Left colon (tissue), 2 donors: Measurements from ENCODE around the gene SUN1. TPM values are rescaled to one million over a fixed set of nuclear protein-coding genes. Genes with fewer than 3 reads are reported as not detected.

ENCODE experiments used
- ATAC-seq: fragments of 200-7000 bp; cut with Tn5 transposase; one replicate; pipeline ENCODE4 v1.9.1; 2020; ENCODE audit warnings: mild to moderate bottlenecking, moderate library complexity
- DNase-seq, 2 donors: peaks; one replicate each; pipeline ENCODE4 v3.0.0-alpha.2; 2020
- intact Hi-C, 2 donors: fragments of 100-400 bp; cut with DNase I in 1 of 2; cut with micrococcal nuclease in 1 of 2; formaldehyde crosslinking; loops; one replicate each; pipeline versions ENCODE4 v1.11.2 to v1.14.0; 2022; cut with DNase I, micrococcal nuclease
- total RNA-seq, 2 donors: library from RNA; stranded (reverse); fragmentation: NEBNext Ultra II Directional; extraction: Animal tissue kit (Norgen Biotek cat#: 25700); gene quantifications; one replicate each; pipeline ENCODE4 v1.2.1, GENCODE V29; 2021
- donor health status: DM: no; HTN: no; CAD: no.
- donor health status: DM: yes; HTN: yes; CAD: no.

Gene SUN1
- total RNA-seq, 2 donors from 2014 or later = 149 to 158 TPM

DNA sequence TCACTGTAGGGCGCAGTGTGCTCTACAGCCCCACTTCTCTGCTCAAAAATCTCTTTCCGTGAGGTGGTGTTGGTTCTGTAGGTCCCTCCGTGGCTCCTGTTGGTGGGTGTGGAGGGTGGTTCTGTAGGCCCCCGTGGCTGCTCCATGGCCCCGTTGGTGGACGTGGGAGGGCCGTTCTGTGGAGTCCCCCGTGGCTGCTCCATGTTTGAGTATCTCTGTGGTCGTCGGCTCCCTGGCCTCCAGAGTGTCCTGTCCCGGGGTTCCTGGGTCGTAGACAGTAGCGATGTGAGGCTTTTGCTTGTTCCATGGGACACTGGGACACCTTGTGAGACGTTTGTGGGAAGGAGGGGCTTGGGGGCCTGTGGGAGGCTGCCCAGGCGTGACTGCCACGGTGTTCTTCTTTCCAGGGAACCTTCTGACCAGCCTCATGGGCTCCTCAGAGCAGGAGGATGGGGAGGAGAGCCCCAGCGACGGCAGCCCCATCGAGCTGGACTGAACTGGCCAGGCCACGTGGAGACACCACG, 62.7 kb downstream of the SUN1 start:
- ATAC-seq = peak; percentile 0
- intact Hi-C loops = no loop called here
- DNase-seq = no peak

GRCh38 chr7:895451-896052, 63.3 kb downstream of the SUN1 start:
- DNase-seq = no peak
- ATAC-seq = peak; percentile 1
- intact Hi-C loops = no loop called here

GRCh38 chr7:896346-897075, 64.2 kb downstream of the SUN1 start:
- ATAC-seq = no peak
- no peak for DNase-seq
- intact Hi-C loops = no loop called here

- DNase-seq (no peak), ATAC-seq (no peak)
- intact Hi-C loops = no loop called here
Observed at GRCh38 chr7:897086-897485, 64.8 kb downstream of the SUN1 start.

DNA sequence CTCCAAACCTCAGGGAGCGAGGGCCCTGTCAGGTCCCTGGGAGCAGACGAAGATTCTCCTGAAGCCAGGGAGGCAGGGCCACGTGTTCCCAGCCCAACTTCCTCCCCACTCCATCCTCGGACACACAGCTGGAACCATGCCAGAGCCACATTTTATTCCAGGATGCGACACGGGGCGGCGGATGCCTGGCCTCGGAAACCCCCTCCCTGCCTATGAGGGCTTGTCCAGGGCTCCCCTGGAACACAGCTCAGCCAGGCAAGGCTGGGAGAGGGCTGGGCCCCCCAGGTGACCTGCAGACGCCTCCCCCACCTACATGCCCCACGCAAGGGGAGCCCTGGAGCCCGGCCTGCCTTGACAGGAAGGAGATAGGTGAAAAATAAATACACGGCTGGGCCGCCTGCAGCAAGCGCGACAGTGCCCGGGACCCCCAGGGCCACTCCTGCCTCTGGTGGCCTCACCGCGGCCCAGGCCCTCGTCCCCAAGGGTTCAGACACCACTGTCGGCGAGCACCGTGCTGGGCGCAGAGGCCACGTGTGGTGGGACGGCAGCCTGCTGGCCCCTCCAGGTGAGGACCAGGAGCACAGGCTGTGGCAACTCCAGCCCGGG, 65.6 kb downstream of the SUN1 start:
- DNase-seq (peak in 1 of 2 donors; percentile 49), ATAC-seq (peak; percentile 2)
- intact Hi-C loops = no loop called here

- intact Hi-C loops = no loop called here
- ATAC-seq (no peak), DNase-seq (no peak)
Observed at GRCh38 chr7:898460-898854, 66.2 kb downstream of the SUN1 start.

DNA sequence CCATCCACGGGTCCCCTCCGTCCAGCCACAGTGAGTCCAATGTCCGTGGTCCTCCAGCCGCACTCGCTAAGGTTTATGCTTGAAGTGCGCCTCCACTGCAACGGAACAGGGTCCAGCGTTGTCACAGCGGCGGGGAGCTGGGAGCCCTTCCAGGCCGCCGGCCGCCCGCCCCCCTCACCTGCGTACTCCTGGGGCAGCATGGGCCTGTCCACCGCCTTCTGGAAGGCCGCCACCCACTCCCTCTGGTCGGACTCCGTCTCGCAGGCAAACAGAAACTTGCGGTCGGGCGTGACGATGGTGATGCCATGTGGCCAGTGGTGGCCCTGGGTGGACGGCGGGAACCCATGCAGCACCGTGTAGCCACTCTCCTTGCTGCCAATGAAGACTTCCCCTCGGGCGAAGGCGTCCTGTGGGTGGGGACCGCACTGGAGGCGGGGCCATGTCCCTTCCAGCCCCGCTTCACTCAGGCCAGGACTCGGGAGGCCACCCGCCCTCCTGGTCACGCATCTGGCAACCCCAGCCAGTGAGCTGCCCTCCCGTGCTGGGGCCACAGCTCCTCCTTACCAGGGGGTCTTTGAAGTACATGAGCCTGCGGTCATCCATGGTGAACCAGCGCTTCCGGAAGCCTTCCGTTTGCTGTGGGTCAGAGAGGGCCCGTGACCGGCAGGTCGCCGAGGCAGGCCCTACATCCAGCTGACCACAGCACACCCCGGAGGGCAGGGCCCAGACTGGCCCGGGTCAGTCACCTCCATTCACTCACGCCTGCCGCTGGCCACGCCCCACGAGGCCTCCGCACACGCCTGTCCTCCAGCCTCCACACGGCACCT, 66.8 kb downstream of the SUN1 start:
- ATAC-seq (no peak), DNase-seq (no peak)
- intact Hi-C loops = no loop called here

GRCh38 chr7:899806-900205, 67.5 kb downstream of the SUN1 start:
- intact Hi-C loops = no loop called here
- DNase-seq = no peak
- no peak for ATAC-seq

GRCh38 chr7:900331-901040, 68.2 kb downstream of the SUN1 start:
- ATAC-seq = no peak
- intact Hi-C loops = no loop called here

GRCh38 chr7:901041-901387, 68.7 kb downstream of the SUN1 start:
- DNase-seq (no peak), ATAC-seq (peak; percentile 9)
- intact Hi-C loops = no loop called here

More at GRCh38 chr7:900331-901040, 68.2 kb downstream of the SUN1 start:
- no peak for DNase-seq

- peak; percentile 93 to 97 for DNase-seq
- intact Hi-C loops = no loop called here
- peak; percentile 81 for ATAC-seq
Observed at GRCh38 chr7:901388-902154, 69.3 kb downstream of the SUN1 start.

GRCh38 chr7:902996-903395, 70.7 kb downstream of the SUN1 start:
- intact Hi-C loops = no loop called here
- DNase-seq (no peak), ATAC-seq (no peak)

DNA sequence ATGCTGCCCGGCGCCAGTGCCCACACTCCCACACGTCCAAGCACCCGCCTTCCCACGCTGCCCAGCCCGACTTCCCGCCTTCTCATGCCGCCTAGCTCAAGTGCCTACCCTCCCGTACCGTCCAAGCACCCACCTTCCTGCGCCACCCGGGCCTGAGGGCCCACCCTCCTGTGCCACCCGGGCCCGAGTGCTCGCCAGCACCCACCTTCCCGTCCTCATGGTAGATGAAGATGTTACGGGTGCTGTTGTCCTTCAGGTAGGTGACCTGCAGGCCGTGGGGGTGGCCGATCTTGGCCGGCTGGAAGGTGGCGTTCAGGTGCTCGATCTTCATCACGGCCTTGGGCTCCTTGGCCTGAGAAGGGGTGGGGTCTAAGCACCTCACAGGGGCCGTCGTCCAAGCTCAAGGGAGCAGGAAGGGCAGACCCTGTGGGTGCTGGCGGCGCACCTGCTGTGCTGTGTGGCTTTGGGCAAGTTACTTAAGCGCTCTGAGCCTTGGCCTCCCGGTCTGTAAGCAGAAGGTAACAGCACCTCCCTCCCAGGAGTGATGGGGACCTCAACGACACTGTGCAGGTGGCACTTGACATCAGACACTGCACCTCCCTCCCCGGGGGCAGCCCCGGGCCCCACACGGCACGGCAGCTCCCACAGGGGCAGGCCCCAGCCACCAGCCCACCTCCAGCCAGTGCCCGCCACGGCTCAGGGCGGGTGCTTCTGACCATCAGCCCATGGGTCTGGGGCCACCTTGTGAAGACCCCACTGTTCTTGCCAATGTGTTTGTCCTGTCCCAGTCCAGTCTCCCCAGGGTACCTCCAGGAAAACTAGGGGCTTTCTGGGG, 71.9 kb downstream of the SUN1 start:
- ATAC-seq = no peak
- intact Hi-C loops = no loop called here
- DNase-seq = no peak

DNA sequence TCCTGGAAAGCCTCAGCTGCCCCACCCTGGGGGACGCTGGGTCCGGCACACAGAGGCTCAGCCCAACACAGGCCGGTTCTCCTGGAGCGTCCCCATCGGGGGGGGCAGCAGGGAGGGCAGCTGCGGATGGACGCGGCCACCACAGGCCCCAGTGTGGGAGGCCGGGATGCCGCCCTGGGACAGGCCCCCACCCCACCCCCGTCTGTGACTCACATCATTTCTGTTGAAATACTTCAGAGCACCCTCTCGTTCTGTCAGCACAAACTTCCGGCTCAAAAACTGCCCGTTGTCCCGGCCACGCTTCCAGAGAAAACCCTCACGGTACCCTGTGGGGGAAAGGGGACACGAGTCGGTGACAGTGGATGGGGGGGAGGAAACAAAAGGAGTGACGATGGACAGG, 72.6 kb downstream of the SUN1 start:
- DNase-seq = no peak
- no peak for ATAC-seq
- intact Hi-C loops = no loop called here

DNA sequence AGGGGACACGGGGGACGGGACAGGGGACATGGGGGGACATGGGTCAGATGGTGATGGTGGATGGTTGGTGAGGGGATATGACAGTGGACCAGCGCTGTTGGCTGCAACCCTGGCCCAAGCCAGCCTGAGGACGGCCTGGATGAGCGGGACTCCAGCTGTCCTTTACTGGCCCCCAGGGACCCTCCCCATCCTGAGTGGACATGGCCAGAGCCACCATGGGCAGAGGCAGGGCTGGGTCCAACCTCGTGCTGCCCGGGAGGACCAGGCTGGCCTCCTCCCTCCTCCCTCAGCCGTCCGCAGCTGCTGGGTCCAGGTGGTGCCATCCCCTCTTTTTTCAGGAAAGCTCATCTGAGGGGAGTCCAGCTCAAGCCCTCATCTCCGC, 74.5 kb downstream of the SUN1 start:
- intact Hi-C loops = no loop called here
- no peak for ATAC-seq
- DNase-seq = no peak

- peak in 1 of 2 donors; percentile 45 for DNase-seq
Observed at GRCh38 chr7:907158-907980, 75.1 kb downstream of the SUN1 start.

More at GRCh38 chr7:907158-907980, 75.1 kb downstream of the SUN1 start:
- ATAC-seq = no peak
- intact Hi-C loops = no loop called here
